Mammary epithelial cell (primary cell): ENCODE results near the gene DRICH1.
"Not testable (repeated sequence)": the region's sequence is repeated elsewhere in the genome, so short reads cannot be mapped to it uniquely, and the experiment has no call there.

ENCODE experiments used
- CTCF ChIP-seq, 2 donors: IDR thresholded peaks in 1 of 2; conservative IDR thresholded peaks in 1 of 2; 2 replicates each; pipeline ENCODE4 v1.5.1; 2011 to 2012; ENCODE audit warnings: inconsistent platforms in 2 of 2, low read length in 2 of 2, mild to moderate bottlenecking in 2 of 2, control low read depth in 1 of 2, low read depth in 1 of 2; ENCODE audit not compliant: insufficient read depth in 1 of 2; ENCODE audit errors: extremely low read depth in 1 of 2
- EZH2 ChIP-seq: IDR thresholded peaks from 2 replicates; pipeline ENCODE4 v1.6.1; 2012; ENCODE audit warnings: low read length, inconsistent platforms, borderline replicate concordance

GRCh38 chr22:23573106-23573505, 59.0 kb downstream of the DRICH1 start:
- TF ChIP-seq EZH2; CTCF (conservative IDR thresholded peaks at IDR 0.05 in 1 of 2, IDR thresholded peaks at IDR 0.05 in 1 of 2; ENCODE audit: extremely low read depth in 1 of 2, insufficient read depth in 1 of 2, low read depth in 1 of 2, low read length in 2 of 2): not testable (repeated sequence)
